Measurements from ENCODE around the gene RAB40C.

DNA sequence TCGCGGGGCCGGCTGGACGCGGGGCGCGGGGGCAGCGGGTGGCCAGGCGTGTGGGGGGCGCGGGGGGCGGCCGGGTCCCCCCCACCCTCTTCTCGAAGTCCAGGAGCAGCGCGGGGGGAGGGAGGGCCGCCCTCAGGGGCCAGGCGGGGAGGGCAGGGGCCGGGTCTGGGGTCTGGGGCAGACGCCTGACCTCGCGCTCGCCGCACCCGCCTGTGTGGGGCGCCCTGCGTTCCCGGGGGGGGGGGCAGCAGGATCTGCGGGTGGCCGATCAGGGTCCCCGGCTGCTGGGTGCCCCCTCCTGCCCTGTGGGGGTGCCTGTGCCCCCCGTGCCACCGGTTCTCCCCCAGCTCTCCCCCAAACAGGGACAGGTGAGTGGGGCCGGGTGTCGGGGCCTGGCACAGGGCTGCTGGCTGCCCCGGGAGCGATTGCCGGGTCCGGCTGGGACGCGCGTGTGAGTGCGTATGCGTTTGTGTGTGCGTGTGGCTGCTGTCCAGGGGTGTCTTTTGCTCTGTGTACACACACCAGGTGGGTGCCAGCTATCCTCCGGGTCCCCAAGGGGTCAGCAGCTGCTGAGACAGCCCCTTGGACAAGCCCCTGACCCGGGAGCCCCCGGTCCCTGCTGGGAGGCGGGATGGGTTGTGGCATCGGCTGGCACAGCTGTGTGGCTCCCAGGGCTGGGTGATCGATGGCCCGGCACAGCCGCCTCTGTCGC lies 29.0 kb upstream of the RAB40C start:
- TF ChIP-seq, protein P1, sequence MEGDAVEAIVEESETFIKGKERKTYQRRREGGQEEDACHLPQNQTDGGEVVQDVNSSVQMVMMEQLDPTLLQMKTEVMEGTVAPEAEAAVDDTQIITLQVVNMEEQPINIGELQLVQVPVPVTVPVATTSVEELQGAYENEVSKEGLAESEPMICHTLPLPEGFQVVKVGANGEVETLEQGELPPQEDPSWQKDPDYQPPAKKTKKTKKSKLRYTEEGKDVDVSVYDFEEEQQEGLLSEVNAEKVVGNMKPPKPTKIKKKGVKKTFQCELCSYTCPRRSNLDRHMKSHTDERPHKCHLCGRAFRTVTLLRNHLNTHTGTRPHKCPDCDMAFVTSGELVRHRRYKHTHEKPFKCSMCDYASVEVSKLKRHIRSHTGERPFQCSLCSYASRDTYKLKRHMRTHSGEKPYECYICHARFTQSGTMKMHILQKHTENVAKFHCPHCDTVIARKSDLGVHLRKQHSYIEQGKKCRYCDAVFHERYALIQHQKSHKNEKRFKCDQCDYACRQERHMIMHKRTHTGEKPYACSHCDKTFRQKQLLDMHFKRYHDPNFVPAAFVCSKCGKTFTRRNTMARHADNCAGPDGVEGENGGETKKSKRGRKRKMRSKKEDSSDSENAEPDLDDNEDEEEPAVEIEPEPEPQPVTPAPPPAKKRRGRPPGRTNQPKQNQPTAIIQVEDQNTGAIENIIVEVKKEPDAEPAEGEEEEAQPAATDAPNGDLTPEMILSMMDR (conservative IDR thresholded peaks at IDR 0.05; ENCODE audit: low read length): no peak
- TF ChIP-seq EZH2phosphoT487 (IDR thresholded peaks at IDR 0.05; ENCODE audit: borderline replicate concordance): no peak

Measured in Loucy (cell line).